Measurements from ENCODE around the gene PARK7. TPM values are rescaled to one million over a fixed set of nuclear protein-coding genes. Genes with fewer than 3 reads are reported as not detected.
"Not testable (repeated sequence)": the region's sequence is repeated elsewhere in the genome, so short reads cannot be mapped to it uniquely, and the experiment has no call there.

The PARK7 gene
- total RNA-seq, 1 experiment from 2014 or later = 422 TPM

DNA sequence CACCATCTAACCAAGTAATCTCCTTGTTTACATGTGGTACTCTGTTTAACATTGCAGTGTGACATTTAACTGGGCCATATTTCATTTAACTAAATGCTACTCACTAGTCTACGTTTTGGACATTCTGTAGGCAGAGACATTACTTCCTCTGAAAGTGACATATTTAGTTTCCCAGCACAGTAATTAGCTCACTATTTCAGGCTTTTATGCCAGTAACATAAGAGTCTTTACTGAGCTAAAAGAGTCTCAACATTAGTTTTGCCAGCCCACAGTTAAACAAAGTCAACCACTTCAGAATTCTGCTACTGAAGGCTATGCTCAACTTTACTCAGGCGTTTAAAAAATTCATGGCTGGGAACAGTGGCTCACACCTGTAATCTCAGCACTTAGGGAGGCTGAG, 18.3 kb upstream of the PARK7 start:
- DNase-seq (ENCODE audit: low read depth) = no peak

DNA sequence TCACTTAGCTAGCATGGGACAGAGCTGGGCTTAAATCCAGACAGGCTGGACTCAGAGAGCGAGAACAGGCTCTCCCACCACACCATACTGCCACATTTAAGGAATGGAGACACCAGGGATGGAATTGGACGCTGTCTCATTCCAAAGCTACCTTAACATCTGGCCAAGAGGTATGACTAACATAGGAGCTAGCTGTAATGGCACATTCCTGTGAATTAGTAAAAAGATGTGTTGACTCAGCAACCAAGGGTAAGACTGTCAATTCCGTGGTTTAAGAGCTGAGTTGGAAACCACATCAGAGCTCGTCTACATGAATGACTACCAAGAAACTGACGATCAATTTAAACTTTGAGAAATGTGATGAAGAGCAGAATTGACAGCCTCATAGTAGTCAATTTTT, 12.6 kb upstream of the PARK7 start:
- peak; percentile 95 for DNase-seq (ENCODE audit: low read depth)

DNA sequence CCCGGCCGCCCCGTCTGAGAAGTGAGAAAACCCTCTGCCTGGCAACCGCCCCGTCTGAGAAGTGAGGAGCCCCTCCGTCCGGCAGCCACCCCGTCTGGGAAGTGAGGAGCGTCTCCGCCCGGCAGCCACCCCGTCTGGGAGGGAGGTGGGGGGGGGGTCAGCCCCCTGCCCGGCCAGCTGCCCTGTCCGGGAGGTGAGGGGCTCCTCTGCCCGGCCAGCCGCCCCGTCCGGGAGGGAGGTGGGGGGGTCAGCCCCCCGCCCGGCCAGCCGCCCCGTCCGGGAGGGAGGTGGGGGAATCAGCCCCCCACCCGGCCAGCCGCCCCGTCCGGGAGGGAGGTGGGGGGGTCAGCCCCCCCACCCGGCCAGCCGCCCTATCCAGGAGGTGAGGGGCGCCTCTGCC, 8.7 kb upstream of the PARK7 start:
- not testable (repeated sequence) for DNase-seq (ENCODE audit: low read depth)

DNA sequence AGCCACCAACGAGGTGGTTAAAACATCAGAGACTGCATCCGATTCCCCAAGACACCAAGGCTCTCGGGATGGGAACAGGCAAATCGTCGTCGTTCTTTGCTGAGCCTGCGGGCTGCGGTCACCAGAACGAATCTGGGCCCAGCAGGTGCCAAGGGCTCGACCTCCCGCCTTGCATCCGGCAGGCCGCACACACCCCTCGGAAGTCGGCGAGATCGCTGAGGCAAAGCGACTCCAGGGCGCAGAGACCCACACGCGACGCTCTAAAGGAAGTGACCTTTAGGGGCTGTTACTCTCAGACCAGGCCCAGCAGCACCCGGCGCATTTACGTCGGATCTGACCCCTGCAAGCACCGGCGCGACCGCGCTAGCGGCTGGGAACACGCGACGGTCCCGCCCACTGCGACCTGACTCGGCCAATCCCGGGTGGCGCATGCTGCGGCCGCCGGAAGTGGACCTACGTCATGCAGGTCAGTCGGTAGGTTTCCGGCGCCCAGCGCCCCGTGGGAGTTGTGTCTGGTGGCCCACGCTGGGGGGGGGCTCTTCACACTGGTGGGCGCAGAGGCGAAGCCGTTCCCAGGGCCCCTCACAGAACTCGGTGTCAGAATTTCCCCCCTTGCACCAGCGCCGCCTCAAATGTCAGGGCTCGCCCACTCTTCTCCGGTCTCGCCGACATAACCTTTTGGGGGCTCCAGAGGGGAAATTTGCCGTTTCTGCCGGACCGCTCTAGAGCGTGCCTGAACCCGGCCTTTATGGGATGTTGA, 7.5 kb upstream of the PARK7 start:
- peak; percentile 89 for DNase-seq (ENCODE audit: low read depth)

DNA sequence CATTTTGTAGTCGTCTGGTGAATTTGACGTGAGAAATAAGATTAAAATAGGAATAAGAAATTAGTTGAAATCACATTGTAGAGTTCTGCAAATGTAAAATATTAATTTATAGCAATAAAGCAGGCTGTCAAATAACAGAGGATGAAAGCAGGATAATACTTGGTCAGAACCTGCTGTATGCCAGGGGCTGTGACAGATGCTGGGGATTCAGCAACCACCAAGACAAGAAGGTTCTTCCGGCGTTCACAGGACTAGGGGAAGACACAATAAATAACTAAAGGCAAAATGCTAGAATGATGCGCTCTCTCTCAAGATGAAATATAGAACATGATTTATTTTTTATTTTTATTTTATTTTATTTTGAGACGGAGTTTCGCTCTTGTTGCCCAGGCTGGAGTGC, 6.8 kb upstream of the PARK7 start:
- no peak for DNase-seq (ENCODE audit: low read depth)

DNA sequence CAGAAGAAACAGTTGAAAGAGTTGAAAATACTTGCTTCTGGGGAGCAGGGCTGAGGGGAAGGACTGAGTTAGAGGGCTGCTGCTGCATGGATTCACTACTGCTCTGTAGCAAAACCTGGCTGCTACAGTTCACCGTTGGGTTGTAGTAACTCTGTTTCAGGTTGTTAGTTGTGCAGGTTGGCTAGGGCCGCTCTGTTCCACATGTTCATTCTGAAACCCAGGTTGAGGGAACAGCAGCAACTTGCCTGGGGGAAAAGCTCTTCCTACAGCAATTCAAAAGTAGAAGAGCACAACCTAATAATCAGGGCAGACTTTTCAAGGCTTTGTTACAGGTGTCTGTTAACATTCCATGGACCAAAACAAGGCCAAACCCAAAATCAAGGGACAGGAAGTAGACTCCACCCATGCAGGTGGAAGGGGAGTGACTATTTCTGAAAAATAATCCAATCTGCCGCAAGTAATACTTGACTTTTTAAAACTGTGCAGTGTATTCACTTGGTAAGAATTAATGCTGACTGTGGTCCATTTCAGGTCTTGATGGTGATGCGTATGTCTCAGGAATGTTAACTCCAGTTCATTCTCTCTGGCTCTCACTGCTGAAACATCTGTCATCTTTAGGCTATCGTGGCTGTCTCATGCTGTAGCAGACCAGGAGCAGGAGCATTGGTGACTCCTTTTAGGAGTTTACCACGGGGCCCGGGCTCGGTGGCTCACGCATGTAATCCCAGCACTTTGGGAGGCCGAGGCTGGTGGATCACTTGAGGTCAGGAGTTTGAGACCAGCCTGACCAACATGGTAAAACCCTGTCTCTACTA, 5.1 kb upstream of the PARK7 start:
- DNase-seq (ENCODE audit: low read depth) = peak; percentile 24

DNA sequence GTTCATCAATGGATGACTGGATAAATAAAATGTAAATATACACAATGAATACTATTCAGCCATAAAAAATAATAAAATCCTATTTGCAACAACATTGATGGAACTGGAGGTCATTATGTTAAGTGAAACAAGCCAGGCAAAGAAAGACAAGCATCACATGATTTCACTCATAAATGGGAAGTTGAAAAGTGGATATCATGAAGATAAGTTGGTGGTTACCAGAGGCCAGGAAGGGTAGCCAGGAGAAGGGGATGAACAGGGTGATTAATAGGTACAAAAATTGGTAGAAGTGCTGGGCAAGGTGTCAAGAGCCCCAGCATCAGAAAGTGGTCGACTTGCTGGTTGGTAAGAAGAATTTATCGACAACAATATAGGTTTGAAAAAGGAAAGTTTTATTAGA, 1.3 kb upstream of the PARK7 start:
- no peak for DNase-seq (ENCODE audit: low read depth)

DNA sequence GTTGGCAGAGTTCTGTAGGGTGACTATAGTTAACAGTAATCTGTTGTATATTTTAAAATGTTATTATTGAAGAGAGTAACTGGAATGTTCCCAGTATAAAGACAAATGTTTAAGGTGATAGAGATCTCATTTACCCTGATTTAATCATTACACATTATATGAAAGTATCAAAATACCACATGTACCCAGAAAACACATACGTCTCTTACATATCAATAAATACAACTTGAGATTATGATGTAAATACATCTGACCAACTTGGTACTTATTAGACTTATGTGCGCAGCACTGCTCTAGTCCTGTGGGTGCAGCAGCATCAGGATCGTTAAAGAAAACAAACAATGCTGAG, 670 bp upstream of the PARK7 start:
- DNase-seq (ENCODE audit: low read depth) = no peak

DNA sequence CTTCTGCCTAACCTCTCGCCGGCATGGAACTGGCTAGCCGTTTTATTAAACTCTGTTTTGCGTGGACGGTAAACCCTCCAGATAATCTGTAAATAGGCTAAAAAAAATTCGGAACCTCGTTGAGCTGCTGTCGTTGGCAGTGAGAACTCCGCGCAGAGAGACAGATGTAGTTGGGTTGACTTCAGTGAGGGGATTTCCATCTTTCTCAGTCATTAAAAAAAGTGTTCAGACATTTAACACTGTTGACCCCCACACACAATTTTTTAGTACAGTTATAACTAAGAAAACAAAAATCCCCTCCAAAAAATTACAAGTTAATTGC, 464 bp downstream of the PARK7 start:
- no peak for DNase-seq (ENCODE audit: low read depth)

DNA sequence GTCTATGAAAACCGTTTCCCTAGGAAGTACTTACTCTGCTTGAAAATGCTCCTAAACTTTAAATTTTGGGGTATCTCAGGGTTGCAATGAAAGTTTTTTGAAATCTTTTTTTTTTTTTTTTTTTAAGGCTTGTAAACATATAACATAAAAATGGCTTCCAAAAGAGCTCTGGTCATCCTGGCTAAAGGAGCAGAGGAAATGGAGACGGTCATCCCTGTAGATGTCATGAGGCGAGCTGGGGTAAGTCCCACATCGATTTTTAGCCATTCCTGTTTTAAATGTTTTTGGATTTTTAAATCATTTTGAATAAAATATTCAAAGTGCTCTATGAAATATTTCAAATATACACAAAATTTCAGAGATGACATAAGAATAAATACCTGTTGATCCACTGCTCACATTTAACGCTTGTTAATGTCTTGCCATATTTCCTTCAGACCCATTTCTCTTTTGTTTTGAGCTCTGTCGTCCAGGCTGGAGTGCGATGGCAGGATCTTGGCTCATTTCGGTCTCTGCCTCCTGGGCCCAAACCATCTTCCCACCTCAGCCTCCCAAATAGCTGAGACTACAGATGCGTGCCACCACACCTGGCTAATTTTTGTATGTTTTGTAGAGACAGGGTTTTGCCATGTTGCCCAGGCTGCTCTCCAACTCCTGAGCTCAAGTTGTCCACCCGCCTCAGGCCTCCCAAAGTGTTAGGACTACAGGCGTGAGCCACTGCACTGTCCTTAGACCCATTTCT, 1.3 kb downstream of the PARK7 start:
- DNase-seq (ENCODE audit: low read depth) = no peak

DNA sequence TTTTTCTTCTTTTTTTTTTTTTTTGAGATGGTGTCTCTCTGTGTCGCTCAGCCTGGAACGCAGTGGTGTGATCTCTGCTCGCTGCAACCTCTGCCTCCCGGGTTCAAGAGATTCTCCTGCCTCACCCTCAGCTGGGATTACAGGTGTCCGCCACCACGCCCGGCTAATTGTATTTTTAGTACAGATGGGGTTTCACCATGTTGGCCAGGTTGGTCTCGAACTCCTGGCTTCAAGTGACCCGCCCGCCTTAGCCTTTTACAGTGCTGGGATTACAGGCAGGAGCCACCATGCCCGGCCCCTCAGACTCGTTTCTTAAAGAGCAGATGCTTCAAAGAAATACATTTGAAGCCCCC, 1.8 kb downstream of the PARK7 start:
- not testable (repeated sequence) for DNase-seq (ENCODE audit: low read depth)

DNA sequence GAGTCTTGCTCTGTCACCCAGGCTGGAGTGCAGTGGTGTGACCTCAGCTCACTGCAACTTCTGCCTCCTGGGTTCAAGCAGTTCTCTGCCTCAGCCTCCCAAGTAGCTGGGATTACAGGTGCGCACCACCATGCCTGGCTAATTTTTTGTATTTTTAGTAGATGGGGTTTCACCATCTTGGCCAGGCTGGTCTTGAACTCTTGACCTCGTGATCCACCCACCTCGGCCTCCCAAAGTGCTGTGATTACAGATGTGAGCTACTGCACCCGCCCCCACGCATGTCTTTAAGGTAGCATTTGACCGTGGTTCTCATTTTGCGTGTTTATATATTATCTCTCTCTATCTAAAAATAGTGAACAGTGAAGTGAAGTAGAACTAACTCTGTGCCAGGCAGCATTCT, 2.3 kb downstream of the PARK7 start:
- not testable (repeated sequence) for DNase-seq (ENCODE audit: low read depth)

DNA sequence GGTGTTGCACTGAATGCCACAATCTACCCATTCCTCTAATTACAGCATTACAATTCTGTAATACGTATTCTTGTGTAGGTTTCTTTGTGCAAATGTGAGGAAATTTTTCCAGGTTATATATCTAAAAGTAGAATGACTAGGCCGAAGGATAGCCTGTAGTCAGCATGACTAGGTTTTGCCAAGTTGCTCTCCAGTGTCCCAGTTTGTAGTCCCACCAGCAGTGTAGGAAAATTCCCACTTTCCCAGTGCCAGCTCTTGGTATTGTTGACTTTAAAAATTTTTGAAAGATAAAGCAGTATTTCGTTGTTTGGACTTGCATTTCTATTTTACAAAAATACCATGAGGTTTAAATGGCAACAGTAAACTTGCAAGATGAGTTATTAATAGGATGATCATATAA, 3.0 kb downstream of the PARK7 start:
- no peak for DNase-seq (ENCODE audit: low read depth)

DNA sequence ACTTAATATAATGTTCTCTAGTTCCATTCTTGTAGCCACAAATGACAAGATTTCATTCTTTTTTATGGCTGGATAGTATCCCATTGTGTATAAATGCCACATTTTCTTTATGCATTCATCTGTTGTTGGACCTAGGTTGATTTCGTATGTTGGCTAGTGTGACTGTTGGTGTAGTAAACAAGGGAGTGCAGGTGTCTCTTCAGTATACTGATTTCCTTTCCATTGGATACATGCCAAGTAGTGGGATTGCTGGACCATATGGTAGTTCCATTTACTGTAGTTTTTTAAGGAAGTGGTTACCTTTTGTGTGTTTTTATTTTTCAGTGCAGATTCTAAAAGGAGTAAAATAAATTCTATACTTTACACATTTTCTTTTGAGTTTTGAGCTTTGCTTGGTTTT, 5.7 kb downstream of the PARK7 start:
- DNase-seq (ENCODE audit: low read depth) = no peak

DNA sequence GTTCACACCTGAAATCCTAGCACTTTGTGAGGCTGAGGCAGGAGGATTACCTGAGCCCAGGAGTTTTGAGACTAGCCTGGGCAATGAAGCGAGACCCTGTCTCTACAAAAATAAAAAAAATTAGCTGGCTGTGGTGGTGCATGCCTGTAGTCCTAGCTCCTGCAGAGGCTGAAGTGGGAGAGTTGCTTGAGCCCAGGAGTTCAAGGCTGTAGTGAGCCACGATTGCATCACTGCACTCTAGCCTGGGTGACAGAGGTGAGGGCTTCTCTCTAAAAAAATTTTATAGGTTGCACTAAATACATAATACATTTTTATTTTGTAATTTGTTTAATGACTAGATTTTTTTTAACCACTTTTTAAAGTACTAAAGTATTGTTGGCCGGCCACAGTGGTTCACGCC, 6.1 kb downstream of the PARK7 start:
- no peak for DNase-seq (ENCODE audit: low read depth)

DNA sequence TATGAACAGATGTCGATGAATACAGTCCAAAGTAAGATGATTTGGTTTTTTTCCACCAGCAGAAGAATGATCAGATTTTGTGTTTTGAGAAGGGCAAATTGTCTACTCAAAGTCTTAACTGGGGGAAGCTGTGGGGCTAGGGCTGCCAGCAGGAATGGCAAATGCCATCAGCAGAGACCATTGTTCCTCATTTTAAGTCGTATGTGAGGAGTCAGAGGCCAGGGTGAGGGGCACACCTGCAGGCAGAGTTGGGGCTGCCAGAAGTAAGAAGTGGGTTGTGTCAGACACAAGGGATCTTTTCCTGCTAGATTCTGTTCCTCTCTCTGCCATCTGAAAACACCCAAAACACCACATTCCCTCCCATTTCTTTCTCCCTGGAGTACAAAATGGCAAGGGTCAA, 8.7 kb downstream of the PARK7 start:
- DNase-seq (ENCODE audit: low read depth) = no peak

DNA sequence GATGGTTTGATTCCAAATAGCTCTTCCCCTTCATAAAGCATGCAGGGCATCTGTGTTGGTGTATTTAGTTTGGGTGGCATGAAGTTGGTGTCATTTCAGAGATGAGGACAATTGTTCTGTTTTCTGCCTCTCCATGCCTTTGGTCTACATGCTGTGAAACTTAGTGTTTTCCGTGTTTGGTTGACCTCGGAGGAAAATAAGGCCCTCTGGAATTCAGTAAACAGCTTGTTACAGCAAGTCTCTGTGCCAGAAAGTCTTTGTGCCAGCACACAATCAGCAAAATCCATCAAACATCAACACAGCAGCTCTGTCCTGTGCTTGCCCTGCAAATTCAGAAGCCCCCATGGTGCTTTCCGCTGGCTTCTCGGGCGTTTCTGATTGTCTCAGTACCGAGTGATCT, 9.5 kb downstream of the PARK7 start:
- no peak for DNase-seq (ENCODE audit: low read depth)

DNA sequence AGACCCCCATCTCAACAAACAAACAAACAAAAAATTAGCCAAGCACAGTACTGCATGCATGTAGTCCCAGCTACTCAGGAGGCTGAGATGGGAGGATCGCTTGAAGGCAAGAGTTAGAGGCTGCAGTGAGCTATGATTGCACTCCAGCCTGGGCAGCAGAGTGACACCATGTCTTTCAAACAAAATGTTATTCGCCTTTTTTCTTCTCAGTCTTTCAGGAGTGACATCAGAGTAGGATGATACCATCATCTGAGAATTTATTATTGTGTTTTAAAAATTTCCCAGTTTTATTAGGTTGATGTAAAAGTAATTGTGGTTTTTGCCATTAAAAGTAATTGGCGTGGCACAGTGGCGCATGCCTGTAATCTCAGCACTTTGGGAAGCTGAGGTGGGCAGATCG, 10.8 kb downstream of the PARK7 start:
- no peak for DNase-seq (ENCODE audit: low read depth)

DNA sequence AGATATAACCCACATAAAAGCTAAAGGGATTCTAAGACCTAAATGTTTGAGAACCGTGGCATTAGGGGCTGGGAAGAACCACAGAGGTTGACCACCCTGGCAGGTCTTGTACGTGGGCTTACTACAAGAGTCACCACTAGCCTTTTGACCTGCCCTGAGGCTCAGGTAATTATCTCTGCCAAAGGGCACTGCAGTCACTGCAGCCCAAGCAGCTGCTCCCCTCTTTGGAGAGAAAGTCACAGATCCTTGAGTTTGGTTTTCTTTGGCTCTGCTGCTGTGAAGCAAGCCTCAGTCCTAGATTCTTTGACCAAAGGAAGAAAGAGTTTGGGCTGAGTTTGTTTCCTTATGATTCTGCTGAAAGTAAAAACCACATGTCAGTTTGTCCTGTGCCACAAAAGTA, 11.6 kb downstream of the PARK7 start:
- no peak for DNase-seq (ENCODE audit: low read depth)

DNA sequence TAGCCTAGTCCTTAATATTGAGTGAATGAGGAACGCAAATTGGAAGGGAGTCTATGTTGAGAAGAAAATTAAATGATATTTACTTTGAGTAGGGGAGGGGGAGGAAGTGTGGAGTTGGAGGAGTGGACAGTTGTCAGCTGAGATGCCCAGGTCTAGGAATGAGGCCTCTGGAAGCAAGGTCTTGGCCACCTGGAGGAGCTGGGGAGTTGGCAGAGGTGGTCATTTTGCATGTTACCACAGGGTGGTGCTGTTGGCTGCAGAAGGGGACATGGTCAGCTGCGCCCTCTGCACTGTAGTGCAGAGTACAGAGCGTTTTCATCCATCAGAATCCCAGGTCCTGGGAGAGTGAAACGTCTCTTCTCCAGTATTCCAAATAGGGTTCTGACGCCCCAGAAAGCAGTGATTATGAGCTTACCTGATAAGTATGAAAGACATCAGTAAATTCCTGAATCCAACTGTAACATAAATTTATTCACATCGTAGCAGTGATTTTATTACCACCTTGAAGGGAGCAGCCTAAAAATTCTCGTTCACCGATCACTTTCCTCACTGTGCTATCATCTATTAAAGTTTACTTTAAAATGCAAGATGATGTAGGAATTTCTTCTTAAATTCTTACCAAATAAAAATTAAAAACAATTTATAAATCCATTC, 13.8 kb downstream of the PARK7 start:
- DNase-seq (ENCODE audit: low read depth) = peak; percentile 67

DNA sequence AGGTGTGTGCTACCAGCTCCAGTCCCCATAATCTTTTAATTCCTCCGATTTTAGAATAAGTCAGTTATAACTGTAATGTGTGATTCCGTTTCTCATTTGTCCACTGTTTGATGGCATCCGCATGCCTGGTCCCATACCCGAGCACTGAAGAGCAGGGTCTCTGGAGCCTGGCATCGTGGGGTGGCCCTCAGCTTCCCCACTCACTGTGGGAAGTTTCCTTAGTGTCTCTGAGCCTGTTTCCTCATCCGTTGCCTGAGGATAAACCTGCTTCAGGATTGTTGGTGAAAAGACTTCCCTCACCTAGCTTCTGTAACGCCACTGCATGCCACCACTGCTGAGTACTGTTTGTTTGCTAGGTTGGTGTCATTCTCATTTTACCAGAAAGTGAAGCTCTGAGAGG, 19.5 kb downstream of the PARK7 start:
- no peak for DNase-seq (ENCODE audit: low read depth)

DNA sequence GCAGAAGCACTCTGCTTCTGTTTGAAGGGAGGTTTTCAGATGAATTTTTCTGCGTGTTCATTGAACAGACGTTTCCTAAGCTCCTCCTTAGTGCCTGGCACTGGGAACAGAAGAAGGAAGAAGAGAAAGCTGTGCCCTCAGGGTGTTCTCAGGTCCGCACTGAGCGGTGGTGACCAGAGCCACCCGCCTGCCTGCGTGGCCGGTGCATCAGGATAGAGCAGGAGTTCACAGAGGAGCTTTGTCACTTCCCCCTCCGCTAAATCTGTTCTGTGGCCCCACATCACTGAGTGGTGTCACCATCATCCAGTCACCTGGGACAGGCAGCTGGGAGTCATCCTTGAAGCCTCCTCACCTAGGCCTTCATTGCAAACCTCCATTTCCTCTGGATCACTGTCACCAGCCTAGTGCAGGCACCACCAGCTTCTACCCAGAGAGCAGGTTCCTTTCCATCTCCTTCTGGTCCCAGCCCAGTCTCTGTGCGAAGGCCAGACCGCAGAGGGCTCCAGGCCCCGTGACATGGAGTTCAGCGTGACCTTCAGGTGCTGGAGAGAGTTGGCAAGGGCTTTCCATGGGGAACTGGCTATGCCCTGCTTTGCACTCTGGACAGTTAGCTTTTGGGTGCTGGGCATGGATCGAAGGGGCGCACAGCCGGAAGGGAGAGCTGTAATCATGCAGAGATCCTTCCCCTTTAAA, 21.7 kb downstream of the PARK7 start:
- no peak for DNase-seq (ENCODE audit: low read depth)
